Bronchial epithelial cell (primary cell): Measurements from ENCODE around the gene PRRT1B. TPM values are rescaled to one million over a fixed set of nuclear protein-coding genes. Genes with fewer than 3 reads are reported as not detected.

Source experiments
- DNase-seq: peaks from one replicate; pipeline ENCODE4 v3.0.0-alpha.2; 2010; ENCODE audit warnings: low read depth
- FAIRE-seq: peaks from 2 replicates; lab custom pipeline; 2011; peaks lifted over from hg19 to GRCh38; lab: Jason Lieb, UNC
- H3K27me3 ChIP-seq: 2 replicates; pipeline ENCODE4 v1.5.1; 2011; ENCODE audit warnings: low read length; ENCODE audit not compliant: control insufficient read depth, insufficient read depth
- H3K36me3 ChIP-seq: 2 replicates; pipeline ENCODE4 v1.5.1; 2011; ENCODE audit warnings: low read length; ENCODE audit not compliant: control insufficient read depth, insufficient read depth
- H3K4me3 ChIP-seq: 2 replicates; pipeline ENCODE4 v1.5.1; 2011; ENCODE audit warnings: mild to moderate bottlenecking, low read depth, low read length, control low read depth
- total RNA-seq: library from RNA; depleted of rRNA; stranded (reverse); fragments of >200 nt; gene quantifications from 2 replicates; pipeline ENCODE4 v1.2.1, GENCODE V29; 2014
- TF ChIP-seq, protein P1 (sequence below): IDR thresholded peaks from 2 replicates; pipeline ENCODE4 v1.5.1; 2011; ENCODE audit warnings: mild to moderate bottlenecking, moderate library complexity, low read length, control low read depth, inconsistent platforms; ENCODE audit not compliant: insufficient read depth, severe bottlenecking

The PRRT1B gene
- total RNA-seq, 1 donor from 2014 or later: not detected

DNA sequence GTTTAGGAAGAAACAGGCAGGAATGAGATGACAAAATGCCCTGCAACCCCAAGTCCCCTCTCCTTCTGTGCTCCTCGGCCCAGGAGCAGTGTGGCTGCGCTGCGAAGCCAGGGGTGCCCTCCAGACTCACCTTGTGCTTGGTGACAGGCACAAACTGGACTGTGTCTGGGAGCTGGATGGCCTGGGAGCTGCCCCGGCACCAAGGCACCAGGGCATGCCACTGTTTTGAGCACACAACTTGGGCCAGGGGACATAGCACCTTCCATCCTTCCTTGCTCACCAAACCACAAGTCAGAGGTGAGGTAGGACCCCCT is 51.1 kb downstream of the PRRT1B start:
- Histone ChIP-seq H3K4me3 (no peak overlapping the region), H3K36me3 (peaks cover 13% of the 10 kb centered on the region), H3K27me3 (no peaks in the 10 kb centered on the region)
- TF ChIP-seq, protein P1, sequence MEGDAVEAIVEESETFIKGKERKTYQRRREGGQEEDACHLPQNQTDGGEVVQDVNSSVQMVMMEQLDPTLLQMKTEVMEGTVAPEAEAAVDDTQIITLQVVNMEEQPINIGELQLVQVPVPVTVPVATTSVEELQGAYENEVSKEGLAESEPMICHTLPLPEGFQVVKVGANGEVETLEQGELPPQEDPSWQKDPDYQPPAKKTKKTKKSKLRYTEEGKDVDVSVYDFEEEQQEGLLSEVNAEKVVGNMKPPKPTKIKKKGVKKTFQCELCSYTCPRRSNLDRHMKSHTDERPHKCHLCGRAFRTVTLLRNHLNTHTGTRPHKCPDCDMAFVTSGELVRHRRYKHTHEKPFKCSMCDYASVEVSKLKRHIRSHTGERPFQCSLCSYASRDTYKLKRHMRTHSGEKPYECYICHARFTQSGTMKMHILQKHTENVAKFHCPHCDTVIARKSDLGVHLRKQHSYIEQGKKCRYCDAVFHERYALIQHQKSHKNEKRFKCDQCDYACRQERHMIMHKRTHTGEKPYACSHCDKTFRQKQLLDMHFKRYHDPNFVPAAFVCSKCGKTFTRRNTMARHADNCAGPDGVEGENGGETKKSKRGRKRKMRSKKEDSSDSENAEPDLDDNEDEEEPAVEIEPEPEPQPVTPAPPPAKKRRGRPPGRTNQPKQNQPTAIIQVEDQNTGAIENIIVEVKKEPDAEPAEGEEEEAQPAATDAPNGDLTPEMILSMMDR: no peak
- no peak for FAIRE-seq
- DNase-seq: no peak

DNA sequence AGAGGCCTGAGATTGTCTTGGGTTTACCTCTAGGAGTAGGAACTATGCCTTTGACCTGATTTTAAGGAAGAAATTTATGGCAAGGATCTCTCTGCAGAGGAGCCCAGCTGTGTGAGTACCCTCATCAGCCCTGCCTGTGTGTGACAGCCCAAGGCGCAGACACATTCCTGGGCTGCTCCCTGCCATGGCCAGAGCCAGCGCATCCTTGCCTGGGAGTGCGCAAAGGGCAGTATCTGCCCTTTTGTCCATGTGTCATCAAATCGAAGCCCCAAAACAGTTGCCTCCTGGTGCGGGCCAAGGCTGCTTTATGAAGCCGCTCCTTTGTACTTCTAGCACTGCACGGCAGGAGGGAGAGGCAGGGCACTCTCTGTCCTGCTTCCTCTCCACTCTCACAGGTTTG is 51.9 kb downstream of the PRRT1B start:
- DNase-seq: no peak
- peaks cover 13% of the 10 kb centered on the region for H3K36me3 ChIP-seq

DNA sequence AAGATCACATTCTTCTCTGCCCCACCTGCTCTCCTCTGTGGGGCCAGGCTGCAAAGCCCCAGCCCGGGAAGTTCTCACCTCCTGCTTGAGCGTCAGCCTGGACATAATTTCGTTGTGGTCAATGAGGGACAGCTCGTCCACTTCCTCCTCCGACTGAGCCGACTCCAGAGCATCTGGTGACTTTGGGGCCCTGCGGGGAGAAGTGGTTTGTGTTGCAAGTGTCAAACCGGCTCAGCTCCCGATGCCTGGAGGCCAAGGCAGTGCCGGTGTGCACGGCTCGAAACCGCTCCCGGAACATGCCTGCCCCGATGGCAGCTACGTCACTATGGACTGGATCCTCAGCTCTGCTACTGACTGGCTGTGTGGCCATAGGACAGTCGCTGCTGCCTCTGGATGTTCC is 52.8 kb downstream of the PRRT1B start:
- FAIRE-seq (no peak), DNase-seq (no peak)
- Histone ChIP-seq H3K36me3 (peaks cover 16% of the 10 kb centered on the region), H3K27me3 (no peaks in the 10 kb centered on the region), H3K4me3 (no peak overlapping the region)
- TF ChIP-seq, protein P1: no peak

More for the DNA sequence above, 51.9 kb downstream of the PRRT1B start:
- no peak overlapping the region for H3K4me3 ChIP-seq
- TF ChIP-seq, protein P1: no peak
- FAIRE-seq: no peak
- H3K27me3 ChIP-seq: no peaks in the 10 kb centered on the region

DNA sequence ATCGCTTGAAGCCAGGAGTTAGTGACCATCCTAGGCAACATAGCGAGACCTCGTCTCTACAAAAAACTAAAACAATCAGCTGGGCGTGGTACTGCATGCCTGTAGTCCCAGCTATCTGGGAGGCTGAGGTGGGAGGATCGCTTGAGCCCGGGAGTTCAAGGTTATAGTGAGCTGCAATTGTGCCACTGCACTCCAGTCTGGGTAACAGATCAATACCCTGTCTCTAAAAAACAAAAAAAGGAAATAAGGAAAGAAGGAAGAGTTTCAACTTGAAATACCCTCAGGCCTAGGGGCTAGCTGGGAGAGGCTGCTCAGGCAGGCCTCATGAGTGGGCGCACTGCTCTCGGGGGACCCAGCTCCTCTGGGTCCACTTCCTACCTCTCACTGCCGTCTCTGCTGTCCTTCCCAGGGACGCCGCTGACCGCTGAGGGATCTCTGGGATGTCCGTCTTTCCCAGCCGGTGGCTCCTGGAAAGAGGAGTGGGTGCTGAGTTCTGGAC is 56.4 kb downstream of the PRRT1B start:
- H3K36me3 ChIP-seq: peaks cover 19% of the 10 kb centered on the region
- no peak for FAIRE-seq
- no peak for DNase-seq
- TF ChIP-seq, protein P1: no peak
- no peaks in the 10 kb centered on the region for H3K27me3 ChIP-seq
- no peak overlapping the region for H3K4me3 ChIP-seq

DNA sequence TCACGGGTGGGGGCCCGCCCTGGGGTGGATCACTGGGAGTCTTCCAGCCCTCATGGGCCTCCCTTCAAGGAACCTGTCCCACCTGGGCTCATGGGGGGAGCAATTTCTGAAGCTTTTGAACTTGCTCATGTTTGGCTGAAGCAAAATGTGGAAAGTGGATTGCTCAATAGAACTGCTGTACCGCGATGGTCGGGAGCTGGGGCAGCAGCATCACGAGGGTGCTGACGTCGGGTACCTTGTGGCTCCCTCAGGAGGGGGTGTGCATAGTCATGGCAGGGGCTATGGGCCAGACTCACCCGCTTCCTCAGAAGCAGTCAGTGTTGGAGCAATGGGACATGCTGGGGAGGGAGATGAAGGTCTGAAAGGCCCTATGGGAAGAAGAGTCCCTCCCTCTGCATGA is 57.9 kb downstream of the PRRT1B start:
- Histone ChIP-seq H3K36me3 (peaks cover 15% of the 10 kb centered on the region), H3K4me3 (no peak overlapping the region), H3K27me3 (no peaks in the 10 kb centered on the region)
- FAIRE-seq: no peak
- no peak for DNase-seq
- TF ChIP-seq, protein P1: no peak
